ENCODE data around the gene VSX2. TPM values are rescaled to one million over a fixed set of nuclear protein-coding genes. Genes with fewer than 3 reads are reported as not detected.

Gene VSX2
- polyA plus RNA-seq, 2 of the 4 experiments (the other 2 are of a cell fraction) = not detected

- no peak for TF ChIP-seq REST (IDR thresholded peaks at IDR 0.05)
- no peak for TF ChIP-seq KDM5A (IDR thresholded peaks at IDR 0.05)
- TF ChIP-seq HEYL (CRISPR knock-in tag; IDR thresholded peaks at IDR 0.05) = no peak
- no peak for TF ChIP-seq HDAC2 (IDR thresholded peaks at IDR 0.05)
- no peak for TF ChIP-seq MAFK (IDR thresholded peaks at IDR 0.05; ENCODE audit: partially characterized antibody)
- TF ChIP-seq MAX (IDR thresholded peaks at IDR 0.05) = peak; percentile 55
- TF ChIP-seq RAD21 (conservative IDR thresholded peaks at IDR 0.05 in 1 of 2, IDR thresholded peaks at IDR 0.05 in 1 of 2) = peak; percentile 24 to 60; a peak in 3 of 5 replicates
- TF ChIP-seq SMC3 (IDR thresholded peaks at IDR 0.05) = peak; percentile 62
- no peak for TF ChIP-seq TP53 (CRISPR knock-in tag; IDR thresholded peaks at IDR 0.05)
- no peak for TF ChIP-seq JUN (IDR thresholded peaks at IDR 0.05)
- no peak for TF ChIP-seq POLR2A (IDR thresholded peaks at IDR 0.05; ENCODE audit: low read length)
Observed at GRCh38 chr14:74257078-74257940, 18.1 kb downstream of the VSX2 start (continued).

- ChIA-PET POLR2A (interaction anchor here (0.7 kb wide), 1 partner anchor 17 kb away, joined by 3 read pairs; no protein-coding TSS in a partner anchor), CTCF (interaction anchor here (0.9 to 4.3 kb wide), 25 partner anchors 9 to 150 kb away, joined by 3 to 56 read pairs (median 6); partner anchors contain the start of genes ABCD4 and VSX2)
- DNase-seq (ENCODE audit: low read depth in 1 of 2, low spot score in 1 of 2) (no peak), ATAC-seq (peak; percentile 12 to 16; a peak in 3 of 6 replicates), FAIRE-seq (no peak)
- Histone ChIP-seq H3K4me3 (peak overlapping the region; percentile 67), H3K27ac (peak overlapping the region; percentile 37 to 66; a peak in 5 of 6 replicates), H3K4me1 (no peaks in the 10 kb centered on the region; the same call in 2 of the 3 replicates), H3K4me2 (peak overlapping the region; percentile 98), H3K9me3 (no peaks in the 10 kb centered on the region)
- TF ChIP-seq BCL3 (IDR thresholded peaks at IDR 0.05) (no peak), CHD2 (IDR thresholded peaks at IDR 0.05; ENCODE audit: low read length, partially characterized antibody) (no peak), GATA3 (IDR thresholded peaks at IDR 0.05; ENCODE audit: borderline replicate concordance) (no peak), MAFK (IDR thresholded peaks at IDR 0.05; ENCODE audit: partially characterized antibody) (no peak), JUNB (IDR thresholded peaks at IDR 0.05) (no peak), PBX3 (IDR thresholded peaks at IDR 0.05) (no peak), HES2 (IDR thresholded peaks at IDR 0.05) (no peak), KDM1A (IDR thresholded peaks at IDR 0.05; ENCODE audit: low read depth) (no peak), JUN (IDR thresholded peaks at IDR 0.05) (no peak)
- WGBS (ENCODE audit: missing lambda C conversion rate) = 20% methylated on average over 49 of the region's 56 CpGs
Observed at GRCh38 chr14:74257941-74258763, 18.9 kb downstream of the VSX2 start.

Measured in A549 (cell line).